Activated T-helper 1 cell treated with anti-CD3 and anti-CD28 coated beads, Interleukin-2, amount 50 U/mL, for 16 hours (primary cell): Measurements from ENCODE around the gene ITGAX.
"Not testable (repeated sequence)": the region's sequence is repeated elsewhere in the genome, so short reads cannot be mapped to it uniquely, and the experiment has no call there.

ENCODE experiments used
- DNase-seq, 2 donors: peaks; one replicate each; pipeline ENCODE4 v3.0.0-alpha.2; 2020; ENCODE audit warnings: low read depth in 1 of 2, low spot score in 1 of 2

ITGAX gene

DNA sequence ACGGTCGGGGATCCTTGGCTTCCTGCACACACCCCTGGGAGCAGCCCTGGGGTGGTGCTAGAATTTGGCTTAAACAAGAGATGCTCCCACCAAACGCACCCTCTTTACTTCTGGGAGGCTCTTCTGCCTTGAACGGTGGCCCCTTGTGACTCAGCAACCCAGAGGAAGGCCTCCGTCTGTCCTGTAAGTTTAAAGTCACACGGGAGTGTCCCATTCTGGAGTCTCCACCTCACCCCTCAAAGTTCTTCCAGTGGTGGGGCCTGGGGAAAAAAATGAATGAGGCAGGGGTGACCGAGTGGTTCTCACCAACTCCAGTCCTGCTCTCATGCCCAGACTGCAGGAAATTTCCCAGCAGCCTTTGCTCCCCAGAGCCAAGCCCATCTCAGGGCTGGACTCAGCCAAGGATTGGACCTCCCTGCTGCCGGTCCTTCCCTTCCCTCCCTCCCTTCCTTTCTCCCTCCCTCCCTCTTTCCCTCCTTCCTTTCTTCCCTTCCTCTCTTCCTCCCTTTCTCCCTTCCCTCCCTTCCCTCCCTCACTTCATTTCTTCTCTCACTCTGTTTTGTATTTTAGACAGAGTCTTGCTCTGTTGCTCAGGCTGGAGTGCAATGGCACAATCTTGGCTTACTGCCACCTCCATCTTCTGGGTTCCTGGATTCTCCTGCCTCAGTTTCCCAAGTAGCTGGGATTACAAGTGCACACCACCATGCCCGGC lies 49.5 kb downstream of the ITGAX start:
- DNase-seq, result no peak

DNA sequence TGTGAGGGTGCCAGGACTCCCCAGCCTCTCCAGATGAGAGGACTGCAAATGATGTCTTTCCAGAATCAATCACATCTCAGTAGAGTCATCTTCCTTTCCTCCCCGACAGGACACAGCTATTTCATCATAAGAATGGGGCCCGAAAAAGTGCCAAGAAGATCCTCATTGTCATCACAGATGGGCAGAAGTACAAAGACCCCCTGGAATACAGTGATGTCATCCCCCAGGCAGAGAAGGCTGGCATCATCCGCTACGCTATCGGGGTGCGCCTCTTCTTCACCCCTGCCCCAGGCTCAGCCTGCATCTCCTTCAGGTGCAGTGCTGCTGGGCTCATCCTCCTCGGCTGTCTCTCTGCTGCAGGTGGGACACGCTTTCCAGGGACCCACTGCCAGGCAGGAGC lies 52.4 kb downstream of the ITGAX start:
- DNase-seq, result no peak

DNA sequence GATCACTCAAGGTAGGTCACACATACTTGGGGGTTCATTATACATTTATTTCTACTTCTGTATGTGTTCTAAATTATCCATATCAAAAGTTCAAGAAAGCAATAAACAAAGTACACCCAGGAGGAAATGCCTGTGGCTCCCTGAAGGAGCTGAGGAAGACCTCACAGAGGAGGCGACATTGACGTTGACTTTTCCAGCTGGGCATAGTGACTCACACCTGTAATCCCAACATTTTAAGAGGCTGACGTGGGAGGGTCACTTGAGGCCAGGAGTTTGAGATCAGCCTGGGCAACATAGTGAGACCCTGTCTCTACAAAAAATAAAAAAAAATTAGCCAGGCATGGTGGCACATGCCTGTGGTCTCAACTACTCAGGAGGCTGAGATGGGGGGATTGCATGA lies 54.5 kb downstream of the ITGAX start:
- DNase-seq, result no peak

DNA sequence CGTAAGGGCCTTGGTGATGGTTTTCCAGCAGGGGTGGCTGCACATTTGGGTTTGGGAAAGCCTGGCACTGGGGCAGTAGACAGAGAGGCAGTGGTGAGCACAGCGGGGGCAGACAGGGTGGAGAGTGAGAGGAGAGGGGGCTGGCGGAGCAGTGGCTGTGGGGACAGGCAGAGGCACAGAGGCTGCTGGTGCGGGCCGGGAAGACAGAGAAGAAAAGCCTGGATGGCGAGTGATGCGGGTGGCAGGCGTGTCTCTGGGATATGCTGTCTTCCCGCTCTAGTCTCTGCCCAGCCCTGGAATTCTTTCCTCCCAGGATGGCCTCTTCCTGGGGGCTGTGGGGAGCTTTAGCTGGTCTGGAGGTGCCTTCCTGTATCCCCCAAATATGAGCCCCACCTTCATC lies 55.1 kb downstream of the ITGAX start:
- DNase-seq, result no peak

DNA sequence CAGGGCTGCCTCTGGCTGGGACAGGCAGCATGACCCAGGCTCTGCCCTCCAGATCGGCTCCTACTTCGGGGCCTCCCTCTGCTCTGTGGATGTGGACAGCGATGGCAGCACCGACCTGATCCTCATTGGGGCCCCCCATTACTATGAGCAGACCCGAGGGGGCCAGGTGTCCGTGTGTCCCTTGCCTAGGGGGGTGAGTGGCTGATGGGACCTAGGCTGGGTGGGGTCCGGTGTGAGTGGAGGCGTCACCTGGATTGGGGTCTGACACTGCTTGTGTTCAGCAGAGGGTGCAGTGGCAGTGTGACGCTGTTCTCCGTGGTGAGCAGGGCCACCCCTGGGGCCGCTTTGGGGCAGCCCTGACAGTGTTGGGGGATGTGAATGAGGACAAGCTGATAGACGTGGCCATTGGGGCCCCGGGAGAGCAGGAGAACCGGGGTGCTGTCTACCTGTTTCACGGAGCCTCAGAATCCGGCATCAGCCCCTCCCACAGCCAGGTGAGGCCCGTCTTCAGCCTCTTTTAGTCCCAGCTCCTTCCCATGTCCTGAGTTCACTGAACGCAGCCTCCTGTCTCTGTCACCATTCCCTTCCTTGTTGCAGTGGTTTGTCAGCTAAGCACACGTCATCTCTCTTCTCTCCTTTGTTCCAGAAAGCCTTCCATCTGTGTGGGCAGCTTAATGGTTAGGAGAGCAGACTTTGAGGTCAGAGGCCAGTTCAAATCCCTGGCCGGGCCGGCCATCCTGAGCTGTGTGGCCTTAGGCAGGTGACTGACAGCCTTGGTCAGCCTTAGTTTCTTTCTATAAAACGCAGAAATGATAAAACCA lies 56.3 kb downstream of the ITGAX start:
- DNase-seq, result no peak

DNA sequence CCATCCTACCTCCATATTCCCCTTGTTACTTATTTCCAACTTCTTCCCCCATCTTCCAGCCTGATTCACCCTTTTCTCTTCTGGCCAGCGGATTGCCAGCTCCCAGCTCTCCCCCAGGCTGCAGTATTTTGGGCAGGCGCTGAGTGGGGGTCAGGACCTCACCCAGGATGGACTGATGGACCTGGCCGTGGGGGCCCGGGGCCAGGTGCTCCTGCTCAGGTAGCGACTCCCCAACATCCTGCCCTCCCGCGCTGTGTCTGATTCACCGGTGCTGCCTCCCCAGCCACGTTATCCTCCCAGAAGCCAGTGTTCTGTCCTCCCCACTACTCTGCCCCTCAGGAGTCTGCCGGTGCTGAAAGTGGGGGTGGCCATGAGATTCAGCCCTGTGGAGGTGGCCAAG lies 57.8 kb downstream of the ITGAX start:
- no peak for DNase-seq

DNA sequence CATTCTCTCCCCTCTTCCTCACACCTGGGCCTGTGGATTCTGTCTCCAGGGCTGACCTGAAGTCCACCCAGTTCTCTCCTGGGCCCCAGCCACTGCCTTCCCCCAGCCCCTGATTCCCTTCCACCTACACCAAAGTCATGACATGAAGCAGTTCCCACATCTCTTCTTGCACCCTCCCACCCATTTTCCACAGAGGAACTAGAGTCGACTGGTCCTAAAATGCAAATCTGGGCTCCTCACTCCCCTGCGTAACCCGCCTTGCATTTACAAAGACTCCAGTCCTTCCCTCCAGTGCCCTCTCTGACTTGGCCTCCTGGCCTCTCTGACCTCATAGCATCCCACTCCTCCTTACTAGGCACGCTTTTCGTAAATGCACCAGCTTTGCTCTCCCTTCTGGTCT lies 58.4 kb downstream of the ITGAX start:
- no peak for DNase-seq

DNA sequence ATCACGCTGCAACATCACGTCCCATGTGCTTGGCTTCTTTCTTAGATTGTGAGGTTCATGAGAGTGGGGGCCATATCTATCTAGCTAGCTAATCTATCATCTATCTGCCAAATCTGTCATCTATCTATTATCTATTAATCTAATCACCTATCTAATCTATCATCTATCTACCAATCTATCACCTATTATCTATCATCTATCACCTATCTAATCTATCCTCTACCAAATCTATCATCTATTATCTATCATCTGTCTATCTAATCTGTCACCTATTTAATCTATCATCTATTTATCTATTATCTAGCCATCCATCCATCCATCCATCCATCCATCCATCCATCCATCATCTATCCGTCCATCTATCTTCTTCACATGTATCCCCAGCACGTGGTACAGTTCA lies 59.0 kb downstream of the ITGAX start:
- DNase-seq, result no peak

DNA sequence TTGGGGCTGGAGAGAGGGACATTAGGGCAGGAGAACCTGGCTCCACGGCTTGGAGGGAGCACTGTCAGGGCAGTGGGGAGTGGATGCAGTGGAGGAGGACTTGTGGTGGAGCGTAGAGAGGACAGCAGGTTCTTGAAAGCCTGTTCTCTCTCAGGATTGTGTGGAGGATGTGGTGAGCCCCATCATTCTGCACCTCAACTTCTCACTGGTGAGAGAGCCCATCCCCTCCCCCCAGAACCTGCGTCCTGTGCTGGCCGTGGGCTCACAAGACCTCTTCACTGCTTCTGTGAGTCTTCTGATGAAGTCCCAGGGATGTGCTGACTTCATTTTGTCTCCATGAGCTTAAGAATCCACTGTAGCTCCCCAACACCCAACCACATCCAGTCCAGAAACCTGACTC lies 59.7 kb downstream of the ITGAX start:
- DNase-seq, result no peak

DNA sequence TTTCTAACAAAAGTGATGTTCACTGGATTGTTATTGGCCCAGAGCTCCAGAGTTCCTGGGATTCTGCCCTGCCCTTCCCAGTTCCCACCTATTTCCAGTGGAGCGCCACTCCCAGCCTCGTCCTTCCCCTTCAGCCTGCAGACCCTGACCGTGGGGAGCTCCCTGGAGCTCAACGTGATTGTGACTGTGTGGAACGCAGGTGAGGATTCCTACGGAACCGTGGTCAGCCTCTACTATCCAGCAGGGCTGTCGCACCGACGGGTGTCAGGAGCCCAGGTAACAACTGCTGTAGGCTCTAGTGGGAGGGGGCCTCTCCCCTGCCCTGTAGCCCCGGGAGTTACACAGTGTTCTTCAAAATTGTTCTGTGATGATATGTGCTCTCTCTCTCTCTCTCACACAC lies 61.4 kb downstream of the ITGAX start:
- DNase-seq, result no peak

DNA sequence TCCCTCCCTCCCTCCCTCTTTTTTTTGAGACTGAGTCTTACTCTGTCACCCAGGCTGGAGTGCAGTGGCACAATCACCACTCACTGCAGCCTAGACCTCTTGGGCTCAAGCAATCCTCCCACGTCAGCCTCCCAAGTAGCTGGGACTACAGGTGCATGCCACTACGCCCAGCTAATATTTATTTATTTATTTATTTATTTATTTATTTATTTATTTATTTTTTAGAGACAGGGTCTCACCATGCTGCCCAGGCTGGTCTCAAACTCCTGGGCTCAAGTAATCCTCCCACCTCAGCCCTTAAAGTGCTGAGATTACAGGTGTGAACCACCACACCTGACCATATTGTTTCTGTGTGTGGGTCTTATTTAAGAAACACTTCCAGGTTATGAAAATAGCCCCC lies 62.1 kb downstream of the ITGAX start:
- DNase-seq, result not testable (repeated sequence)

DNA sequence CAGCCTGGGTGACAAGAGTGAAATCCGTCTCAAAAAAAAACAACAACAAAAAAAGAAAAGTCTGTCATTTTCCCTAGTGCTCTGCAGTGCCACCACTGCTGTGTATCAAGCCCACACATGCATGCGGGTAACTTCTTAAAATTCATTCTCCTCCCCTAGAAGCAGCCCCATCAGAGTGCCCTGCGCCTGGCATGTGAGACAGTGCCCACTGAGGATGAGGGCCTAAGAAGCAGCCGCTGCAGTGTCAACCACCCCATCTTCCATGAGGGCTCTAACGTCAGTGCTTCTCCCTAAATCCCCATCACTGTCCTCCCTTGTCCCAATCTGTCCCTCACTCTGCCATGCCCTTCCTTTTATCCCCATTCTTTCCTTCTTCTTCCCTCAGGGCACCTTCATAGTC lies 62.9 kb downstream of the ITGAX start:
- DNase-seq, result no peak

DNA sequence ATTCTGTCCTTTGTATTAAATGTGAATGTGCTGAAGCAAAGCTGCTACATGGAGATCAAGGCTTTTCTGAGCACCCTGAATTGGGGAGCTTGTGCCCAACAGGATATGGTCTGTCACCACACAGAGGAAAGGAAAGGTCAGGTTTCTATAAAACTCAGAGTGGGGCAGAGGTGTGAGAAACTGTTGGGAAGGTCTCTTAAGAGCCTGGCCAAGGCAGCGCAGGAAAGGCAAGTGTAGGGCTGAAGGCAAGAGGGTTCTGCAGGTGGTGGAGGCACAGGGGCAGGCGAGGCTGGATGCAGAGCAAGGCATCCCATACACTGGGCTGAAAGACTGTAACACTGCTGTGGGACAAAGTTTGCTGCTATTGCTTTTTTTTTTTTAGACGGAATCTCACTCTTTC lies 65.1 kb downstream of the ITGAX start:
- no peak for DNase-seq

DNA sequence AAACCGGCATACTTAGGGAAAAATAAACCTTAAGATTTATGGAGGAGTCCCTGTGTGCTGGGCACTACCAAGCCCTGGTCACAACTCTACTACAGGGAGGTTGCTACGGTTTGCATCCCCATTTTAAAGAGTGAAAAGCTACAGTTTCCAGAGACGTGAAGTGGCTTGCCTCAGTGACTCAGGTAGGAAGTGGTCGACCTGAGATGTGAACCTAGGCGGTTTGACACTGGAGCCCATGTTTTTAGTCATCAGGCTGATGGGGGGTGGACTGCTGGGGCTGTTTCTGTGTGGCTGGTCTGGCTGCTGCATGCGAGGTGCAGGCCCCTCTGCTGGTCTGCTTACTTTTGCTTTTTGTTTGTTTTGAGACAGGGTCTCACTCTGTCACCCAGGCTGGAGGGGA lies 66.6 kb downstream of the ITGAX start:
- DNase-seq, result no peak

DNA sequence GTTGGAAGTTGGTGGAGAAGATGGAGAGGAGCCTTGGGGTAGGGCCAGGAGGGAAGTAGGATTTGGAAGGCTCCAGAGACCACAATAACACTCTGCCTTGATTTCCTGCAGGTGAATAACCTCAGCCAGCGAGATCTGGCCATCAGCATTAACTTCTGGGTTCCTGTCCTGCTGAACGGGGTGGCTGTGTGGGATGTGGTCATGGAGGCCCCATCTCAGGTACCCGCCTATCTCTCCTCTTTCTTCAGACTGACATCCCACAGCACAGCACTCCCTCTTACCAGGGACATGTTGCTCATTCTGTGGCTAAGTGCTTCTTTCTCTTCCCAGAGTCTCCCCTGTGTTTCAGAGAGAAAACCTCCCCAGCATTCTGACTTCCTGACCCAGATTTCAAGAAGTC lies 68.3 kb downstream of the ITGAX start:
- DNase-seq, result no peak

DNA sequence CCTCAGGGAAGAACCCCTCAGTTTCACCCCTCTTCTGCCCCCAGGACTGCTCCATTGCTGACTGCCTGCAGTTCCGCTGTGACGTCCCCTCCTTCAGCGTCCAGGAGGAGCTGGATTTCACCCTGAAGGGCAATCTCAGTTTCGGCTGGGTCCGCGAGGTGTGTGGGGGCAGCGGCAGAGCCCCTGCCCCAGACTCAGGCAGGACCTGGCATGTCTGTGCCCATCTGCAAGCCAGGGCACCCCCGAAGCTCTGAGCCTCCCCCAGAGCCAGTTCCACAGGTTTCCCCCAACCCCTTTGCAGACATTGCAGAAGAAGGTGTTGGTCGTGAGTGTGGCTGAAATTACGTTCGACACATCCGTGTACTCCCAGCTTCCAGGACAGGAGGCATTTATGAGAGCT lies 68.8 kb downstream of the ITGAX start:
- DNase-seq, result no peak

DNA sequence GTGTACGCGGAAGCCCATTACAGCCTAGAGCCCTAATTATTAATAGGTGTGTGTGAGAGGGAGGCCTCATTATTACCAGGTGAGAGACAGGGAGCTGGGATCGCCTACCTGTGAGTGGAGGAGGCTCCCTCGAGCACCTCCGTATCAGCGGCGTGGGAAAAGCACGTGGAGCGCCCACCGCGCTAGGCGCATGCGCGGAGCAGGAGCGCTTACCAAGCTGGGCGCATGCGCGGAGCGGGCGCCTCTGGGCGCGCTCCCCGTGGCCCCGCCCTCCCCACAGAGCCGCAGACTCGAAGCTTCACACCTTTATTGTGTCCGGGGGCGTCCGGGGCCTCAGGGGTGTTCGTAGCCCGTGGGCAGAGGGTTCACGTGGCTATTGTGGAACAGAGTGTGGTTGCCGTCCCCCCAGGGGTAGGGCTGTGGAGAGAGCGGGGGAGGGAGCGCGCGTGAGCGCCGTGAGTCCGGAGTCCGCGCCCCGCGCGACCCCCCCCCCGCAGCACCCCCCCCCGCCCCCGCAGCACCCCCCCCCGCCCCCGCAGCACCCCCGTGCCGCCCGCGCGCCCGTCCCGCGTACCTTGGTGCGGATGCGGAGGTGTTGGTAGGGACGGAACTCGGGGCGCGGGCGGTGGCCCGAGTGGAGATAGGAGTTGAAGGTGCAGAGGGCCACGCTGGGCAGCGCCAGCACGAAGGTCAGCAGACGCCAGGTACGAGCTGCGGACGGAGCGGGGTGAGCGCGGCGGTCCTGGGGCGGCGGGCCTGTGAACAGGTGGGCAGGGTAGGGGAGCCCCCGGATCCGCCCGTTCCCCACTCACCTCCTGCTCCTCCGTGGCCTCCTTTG lies 72.7 kb downstream of the ITGAX start:
- DNase-seq, result peak; percentile 23 to 55

DNA sequence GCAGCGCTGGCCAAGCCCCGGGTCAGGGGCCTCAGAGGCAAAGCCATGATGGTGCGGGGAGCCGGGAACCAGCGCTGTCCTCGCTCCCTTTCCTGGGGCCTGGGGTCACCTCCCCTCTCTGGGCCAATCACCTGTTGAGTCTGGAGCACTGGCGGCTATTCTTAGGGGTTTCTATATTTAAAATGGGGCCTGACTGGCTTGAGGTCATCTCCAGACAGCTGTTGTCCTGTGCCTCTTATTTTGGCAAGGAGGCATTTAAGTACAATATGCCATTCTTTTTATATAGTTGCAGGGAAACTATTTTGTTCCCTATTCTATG lies 73.3 kb downstream of the ITGAX start, which contains the start of gene COX6A2:
COX6A2 (minus strand) TSS at position 82 of the 319 bp plus-strand sequence; CDS start at position 47, 35 bp downstream.
- DNase-seq, result no peak

DNA sequence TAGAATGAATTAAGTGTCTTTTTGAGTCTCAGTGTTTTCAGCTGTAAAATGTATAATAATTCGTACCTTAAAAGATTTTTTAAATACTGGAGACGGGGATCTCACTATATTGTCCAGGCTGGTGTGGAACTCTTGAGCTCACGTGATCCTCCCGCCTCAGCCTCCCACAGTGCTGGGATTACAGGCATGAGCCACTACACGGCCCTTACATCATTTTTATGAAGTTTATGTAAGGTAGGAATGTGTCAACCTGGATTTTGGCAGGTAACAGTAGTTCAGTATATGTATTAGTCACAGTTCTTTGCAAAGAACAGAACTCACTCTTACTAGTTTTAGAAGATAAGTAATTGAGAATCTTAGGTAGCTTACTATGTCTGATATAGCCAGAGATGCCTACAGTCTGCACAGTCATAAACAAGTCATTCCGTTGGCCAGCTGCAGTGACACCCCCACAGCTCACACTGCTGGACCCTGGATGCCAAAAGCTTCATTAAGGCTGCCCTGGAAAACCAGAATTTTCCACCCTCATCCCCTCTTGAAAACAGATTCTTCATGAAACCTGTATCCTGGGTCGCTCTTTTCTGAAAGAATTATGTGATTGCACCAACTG lies 73.8 kb downstream of the ITGAX start:
- no peak for DNase-seq

DNA sequence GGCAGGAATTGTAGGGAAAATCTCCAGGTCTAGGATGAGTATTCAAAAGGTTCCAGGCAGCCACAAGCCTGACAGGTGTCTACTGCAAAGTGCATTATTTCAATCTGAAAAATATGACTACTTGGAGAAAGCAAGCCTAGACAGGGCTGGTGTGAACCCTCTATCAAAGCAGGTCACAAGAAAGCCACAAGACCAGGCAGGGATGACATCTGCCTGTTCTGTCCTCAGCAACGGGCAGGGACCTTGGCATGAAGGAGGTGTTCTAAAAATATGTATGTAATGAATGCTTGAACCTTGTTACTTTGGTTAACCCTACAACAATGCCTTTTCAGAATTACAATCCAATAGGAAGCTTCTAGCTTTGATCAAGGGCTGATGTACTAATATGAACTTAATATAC lies 74.3 kb downstream of the ITGAX start:
- no peak for DNase-seq

DNA sequence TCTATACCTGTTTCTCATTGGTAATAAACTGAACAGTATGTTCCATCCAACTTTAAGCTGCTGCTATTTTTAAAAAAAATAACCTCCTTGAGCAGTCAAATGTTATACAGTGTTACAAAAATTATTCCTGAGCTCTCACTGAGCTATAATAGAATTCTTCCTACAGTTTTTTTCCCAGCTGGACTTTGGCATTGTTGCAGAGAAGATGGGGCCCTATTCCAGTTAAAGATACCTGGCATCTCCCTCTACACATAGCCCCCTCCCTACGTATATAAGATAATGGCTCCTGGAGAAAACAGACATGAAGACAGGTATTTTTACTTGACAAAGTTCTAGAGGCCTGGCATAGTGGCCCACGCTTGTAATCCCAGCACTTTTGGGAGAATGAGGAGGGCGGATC lies 74.8 kb downstream of the ITGAX start:
- no peak for DNase-seq
